ENCODE results near the gene TMEM178B.
"Not testable (repeated sequence)": the region's sequence is repeated elsewhere in the genome, so short reads cannot be mapped to it uniquely, and the experiment has no call there.

The TMEM178B gene

GRCh38 chr7:141073641-141074161 lies at the start of gene TMEM178B:
Gene TMEM178B, plus strand, starts transcription at chr7:141074064.
- TF ChIP-seq, protein P1, sequence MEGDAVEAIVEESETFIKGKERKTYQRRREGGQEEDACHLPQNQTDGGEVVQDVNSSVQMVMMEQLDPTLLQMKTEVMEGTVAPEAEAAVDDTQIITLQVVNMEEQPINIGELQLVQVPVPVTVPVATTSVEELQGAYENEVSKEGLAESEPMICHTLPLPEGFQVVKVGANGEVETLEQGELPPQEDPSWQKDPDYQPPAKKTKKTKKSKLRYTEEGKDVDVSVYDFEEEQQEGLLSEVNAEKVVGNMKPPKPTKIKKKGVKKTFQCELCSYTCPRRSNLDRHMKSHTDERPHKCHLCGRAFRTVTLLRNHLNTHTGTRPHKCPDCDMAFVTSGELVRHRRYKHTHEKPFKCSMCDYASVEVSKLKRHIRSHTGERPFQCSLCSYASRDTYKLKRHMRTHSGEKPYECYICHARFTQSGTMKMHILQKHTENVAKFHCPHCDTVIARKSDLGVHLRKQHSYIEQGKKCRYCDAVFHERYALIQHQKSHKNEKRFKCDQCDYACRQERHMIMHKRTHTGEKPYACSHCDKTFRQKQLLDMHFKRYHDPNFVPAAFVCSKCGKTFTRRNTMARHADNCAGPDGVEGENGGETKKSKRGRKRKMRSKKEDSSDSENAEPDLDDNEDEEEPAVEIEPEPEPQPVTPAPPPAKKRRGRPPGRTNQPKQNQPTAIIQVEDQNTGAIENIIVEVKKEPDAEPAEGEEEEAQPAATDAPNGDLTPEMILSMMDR (IDR thresholded peaks at IDR 0.05; ENCODE audit: borderline replicate concordance, control extremely low read depth, extremely low read depth, insufficient read depth, missing control alignments): no peak
- peak; percentile 34 for DNase-seq (ENCODE audit: low spot score)
- in situ Hi-C loops (cut with MboI; ENCODE audit: low sequenced_read_pairs, unreplicated experiment): no loop called here

GRCh38 chr7:141024668-141025067 lies 49.2 kb upstream of the TMEM178B start:
- no peak for DNase-seq (ENCODE audit: low spot score)

DNA sequence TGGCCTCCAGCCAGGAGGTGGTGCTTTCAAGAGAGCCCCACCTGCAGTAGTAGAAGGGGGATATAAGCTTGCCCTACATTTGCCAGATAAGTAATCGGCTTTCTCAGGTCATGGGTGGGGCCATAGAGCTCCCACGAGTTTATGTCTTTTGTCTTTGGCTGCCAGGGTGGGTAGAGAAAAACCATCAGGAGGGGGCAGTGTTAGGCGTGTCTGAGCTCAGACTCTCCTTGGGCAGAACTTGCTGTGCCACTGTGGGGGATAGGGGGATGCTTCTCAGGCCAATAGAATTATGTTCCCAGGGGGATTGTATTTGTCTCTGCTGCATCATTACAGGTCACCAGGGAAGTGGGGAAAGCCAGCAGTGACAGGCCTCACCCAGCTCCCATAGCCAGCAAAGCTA lies 46.8 kb upstream of the TMEM178B start:
- TF ChIP-seq, protein P1 (IDR thresholded peaks at IDR 0.05; ENCODE audit: borderline replicate concordance, control extremely low read depth, extremely low read depth, insufficient read depth, missing control alignments): no peak
- in situ Hi-C loops (cut with MboI; ENCODE audit: low sequenced_read_pairs, unreplicated experiment): no loop called here
- DNase-seq (ENCODE audit: low spot score): no peak

More at GRCh38 chr7:141024668-141025067, 49.2 kb upstream of the TMEM178B start:
- TF ChIP-seq, protein P1 (IDR thresholded peaks at IDR 0.05; ENCODE audit: borderline replicate concordance, control extremely low read depth, extremely low read depth, insufficient read depth, missing control alignments): no peak
- in situ Hi-C loops (cut with MboI; ENCODE audit: low sequenced_read_pairs, unreplicated experiment): loop anchor here (25.0 kb wide), 1 partner anchor 512 kb away; no protein-coding TSS in a partner anchor

DNA sequence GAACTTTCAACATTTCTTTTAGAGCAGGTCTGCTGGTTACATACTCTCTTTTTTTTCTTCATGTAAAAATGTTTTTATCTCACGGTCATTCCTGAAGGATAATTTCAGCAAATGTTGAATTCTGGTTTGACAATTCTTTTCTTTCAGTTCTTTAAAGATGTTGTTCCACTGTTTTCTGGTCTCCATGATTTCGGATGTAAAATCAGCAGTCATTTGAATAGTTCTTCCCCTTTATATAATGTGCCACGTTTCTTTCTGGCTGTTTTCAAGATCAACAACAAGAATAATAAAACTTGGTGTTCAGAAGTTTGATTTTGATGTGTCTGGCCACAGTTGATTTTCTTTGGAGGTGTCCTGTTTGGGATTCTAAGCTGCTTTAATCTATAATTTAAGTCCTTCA lies 45.1 kb upstream of the TMEM178B start:
- in situ Hi-C loops (cut with MboI; ENCODE audit: low sequenced_read_pairs, unreplicated experiment): no loop called here
- DNase-seq (ENCODE audit: low spot score): no peak
- TF ChIP-seq, protein P1 (IDR thresholded peaks at IDR 0.05; ENCODE audit: borderline replicate concordance, control extremely low read depth, extremely low read depth, insufficient read depth, missing control alignments): no peak

DNA sequence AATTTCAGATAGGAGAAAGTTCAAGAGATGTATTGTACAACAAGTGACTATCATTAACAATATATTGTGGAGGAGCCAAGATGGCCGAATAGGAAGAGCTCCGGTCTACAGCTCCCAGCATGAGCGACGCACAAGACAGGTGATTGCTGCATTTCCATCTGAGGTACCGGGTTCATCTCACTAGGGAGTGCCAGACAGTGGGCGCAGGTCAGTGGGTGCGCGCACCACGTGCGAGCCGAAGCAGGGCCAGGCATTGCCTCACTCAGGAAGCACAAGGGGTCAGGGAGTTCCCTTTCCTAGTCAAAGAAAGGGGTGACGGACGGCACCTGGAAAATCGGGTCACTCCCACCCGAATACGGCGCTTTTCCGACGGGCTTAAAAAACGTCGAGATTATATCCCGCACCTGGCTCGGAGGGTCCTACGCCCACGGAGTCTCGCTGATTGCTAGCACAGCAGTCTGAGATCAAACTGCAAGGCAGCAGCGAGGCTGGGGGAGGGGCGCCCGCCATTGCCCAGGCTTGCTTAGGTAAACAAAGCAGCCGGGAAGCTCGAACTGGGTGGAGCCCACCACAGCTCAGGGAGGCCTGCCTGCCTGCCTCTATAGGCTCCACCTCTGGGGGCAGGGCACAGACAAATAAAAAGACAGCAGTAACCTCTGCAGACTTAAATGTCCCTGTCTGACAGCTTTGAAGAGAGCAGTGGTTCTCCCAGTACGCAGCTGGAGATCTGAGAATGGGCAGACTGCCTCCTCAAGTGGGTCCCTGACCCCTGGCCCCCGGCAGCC lies 41.1 kb upstream of the TMEM178B start:
- DNase-seq (ENCODE audit: low spot score); in situ Hi-C loops (cut with MboI; ENCODE audit: low sequenced_read_pairs, unreplicated experiment): not testable (repeated sequence)

- DNase-seq (ENCODE audit: low spot score); in situ Hi-C loops (cut with MboI; ENCODE audit: low sequenced_read_pairs, unreplicated experiment): not testable (repeated sequence)
These were observed 35.8 kb upstream of the TMEM178B start for GRCh38 chr7:141038100-141038499.

GRCh38 chr7:141039376-141039775 lies 34.5 kb upstream of the TMEM178B start:
- no peak for DNase-seq (ENCODE audit: low spot score)
- TF ChIP-seq, protein P1 (IDR thresholded peaks at IDR 0.05; ENCODE audit: borderline replicate concordance, control extremely low read depth, extremely low read depth, insufficient read depth, missing control alignments): no peak
- in situ Hi-C loops (cut with MboI; ENCODE audit: low sequenced_read_pairs, unreplicated experiment): no loop called here

Measured in GM13976 (cell line).